ENCODE measurements around the gene ODAD3. TPM values are rescaled to one million over a fixed set of nuclear protein-coding genes. Genes with fewer than 3 reads are reported as not detected.
"Not testable (repeated sequence)": the region's sequence is repeated elsewhere in the genome, so short reads cannot be mapped to it uniquely, and the experiment has no call there.

Gene ODAD3
- total RNA-seq, 1 donor from 2014 or later: 2.6 TPM

DNA sequence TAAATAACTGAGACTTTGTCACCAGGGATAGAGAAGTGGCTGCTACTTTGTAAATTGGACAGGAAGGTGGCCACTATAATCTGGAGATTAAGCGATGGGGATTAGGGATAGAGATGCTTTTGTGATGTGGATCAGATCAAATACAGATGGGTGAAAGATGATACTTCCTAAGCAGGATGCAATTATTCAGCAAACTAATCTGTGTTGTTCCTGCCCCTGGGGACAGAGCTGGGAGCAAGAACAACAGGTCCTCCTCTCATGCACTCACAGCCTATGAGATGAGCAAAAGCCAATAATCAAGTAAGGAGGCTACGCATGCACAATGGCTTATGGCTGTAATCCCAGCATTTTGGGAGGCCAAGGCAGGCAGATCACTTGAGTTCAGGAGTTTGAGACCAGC lies 20.4 kb downstream of the ODAD3 start:
- no peaks in the 10 kb centered on the region for H3K36me3 Mint-ChIP-seq (ENCODE audit: unreplicated experiment)
- no peak overlapping the region for H3K27ac Mint-ChIP-seq (ENCODE audit: unreplicated experiment)
- H3K4me1 Mint-ChIP-seq (ENCODE audit: low read depth, unreplicated experiment): no peaks in the 10 kb centered on the region
- H3K27me3 Mint-ChIP-seq (ENCODE audit: unreplicated experiment): peaks cover 9% of the 10 kb centered on the region
- DNase-seq: no peak
- H3K9me3 Mint-ChIP-seq (ENCODE audit: unreplicated experiment): peaks cover 3% of the 10 kb centered on the region
- TF ChIP-seq, protein P1, sequence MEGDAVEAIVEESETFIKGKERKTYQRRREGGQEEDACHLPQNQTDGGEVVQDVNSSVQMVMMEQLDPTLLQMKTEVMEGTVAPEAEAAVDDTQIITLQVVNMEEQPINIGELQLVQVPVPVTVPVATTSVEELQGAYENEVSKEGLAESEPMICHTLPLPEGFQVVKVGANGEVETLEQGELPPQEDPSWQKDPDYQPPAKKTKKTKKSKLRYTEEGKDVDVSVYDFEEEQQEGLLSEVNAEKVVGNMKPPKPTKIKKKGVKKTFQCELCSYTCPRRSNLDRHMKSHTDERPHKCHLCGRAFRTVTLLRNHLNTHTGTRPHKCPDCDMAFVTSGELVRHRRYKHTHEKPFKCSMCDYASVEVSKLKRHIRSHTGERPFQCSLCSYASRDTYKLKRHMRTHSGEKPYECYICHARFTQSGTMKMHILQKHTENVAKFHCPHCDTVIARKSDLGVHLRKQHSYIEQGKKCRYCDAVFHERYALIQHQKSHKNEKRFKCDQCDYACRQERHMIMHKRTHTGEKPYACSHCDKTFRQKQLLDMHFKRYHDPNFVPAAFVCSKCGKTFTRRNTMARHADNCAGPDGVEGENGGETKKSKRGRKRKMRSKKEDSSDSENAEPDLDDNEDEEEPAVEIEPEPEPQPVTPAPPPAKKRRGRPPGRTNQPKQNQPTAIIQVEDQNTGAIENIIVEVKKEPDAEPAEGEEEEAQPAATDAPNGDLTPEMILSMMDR (IDR thresholded peaks at IDR 0.05; ENCODE audit: partially characterized antibody, unreplicated experiment): no peak
- no peak overlapping the region for H3K4me3 Mint-ChIP-seq (ENCODE audit: unreplicated experiment)

DNA sequence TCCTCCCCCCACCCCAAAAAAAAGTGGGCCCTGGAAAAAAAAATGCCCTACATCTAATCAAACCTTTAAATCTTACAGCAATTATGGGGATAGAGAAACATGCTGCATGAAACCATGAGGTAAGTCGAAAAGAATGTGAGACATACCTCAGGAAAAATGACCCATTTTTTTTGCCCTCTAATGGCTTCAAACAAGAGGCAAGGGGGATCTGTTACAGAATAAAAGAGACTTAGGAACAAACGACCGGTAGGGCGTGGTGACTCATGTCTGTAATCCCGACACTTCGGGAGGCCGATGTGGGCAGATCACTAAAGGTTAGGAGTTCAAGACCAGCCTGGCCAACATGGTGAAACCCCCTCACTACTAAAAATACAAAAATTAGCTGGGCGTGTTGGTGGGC lies 24.2 kb downstream of the ODAD3 start:
- TF ChIP-seq, protein P1 (IDR thresholded peaks at IDR 0.05; ENCODE audit: partially characterized antibody, unreplicated experiment): no peak
- Mint-ChIP-seq H3K9me3 (ENCODE audit: unreplicated experiment) (peaks cover 2% of the 10 kb centered on the region), H3K27ac (ENCODE audit: unreplicated experiment) (no peak overlapping the region), H3K27me3 (ENCODE audit: unreplicated experiment) (no peaks in the 10 kb centered on the region), H3K36me3 (ENCODE audit: unreplicated experiment) (no peaks in the 10 kb centered on the region), H3K4me3 (ENCODE audit: unreplicated experiment) (no peak overlapping the region), H3K4me1 (ENCODE audit: low read depth, unreplicated experiment) (no peaks in the 10 kb centered on the region)
- DNase-seq: no peak

DNA sequence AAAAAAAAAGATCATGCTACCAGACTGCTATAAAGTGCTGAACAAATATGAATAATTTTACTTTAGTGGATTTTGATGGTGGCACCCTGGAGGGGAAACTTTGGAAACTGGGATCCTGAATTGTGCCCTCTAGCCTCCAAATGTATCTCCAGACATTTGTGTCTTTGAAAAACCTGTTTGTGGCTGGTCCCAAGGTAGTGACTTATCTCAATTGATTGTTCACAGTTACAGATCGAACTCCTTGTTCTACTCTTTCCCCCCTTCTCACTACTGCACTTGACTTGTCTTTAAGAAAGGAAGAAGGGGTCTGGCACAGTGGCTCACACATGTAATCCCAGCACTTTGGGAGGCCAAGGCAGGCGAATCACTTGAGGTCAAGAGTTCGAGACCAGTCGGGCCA lies 26.3 kb downstream of the ODAD3 start:
- Mint-ChIP-seq H3K4me3 (ENCODE audit: unreplicated experiment) (no peak overlapping the region), H3K9me3 (ENCODE audit: unreplicated experiment) (peaks cover 3% of the 10 kb centered on the region), H3K36me3 (ENCODE audit: unreplicated experiment) (no peaks in the 10 kb centered on the region), H3K4me1 (ENCODE audit: low read depth, unreplicated experiment) (no peaks in the 10 kb centered on the region), H3K27ac (ENCODE audit: unreplicated experiment) (no peak overlapping the region), H3K27me3 (ENCODE audit: unreplicated experiment) (peaks cover 6% of the 10 kb centered on the region)
- DNase-seq: no peak
- TF ChIP-seq, protein P1 (IDR thresholded peaks at IDR 0.05; ENCODE audit: partially characterized antibody, unreplicated experiment): no peak

DNA sequence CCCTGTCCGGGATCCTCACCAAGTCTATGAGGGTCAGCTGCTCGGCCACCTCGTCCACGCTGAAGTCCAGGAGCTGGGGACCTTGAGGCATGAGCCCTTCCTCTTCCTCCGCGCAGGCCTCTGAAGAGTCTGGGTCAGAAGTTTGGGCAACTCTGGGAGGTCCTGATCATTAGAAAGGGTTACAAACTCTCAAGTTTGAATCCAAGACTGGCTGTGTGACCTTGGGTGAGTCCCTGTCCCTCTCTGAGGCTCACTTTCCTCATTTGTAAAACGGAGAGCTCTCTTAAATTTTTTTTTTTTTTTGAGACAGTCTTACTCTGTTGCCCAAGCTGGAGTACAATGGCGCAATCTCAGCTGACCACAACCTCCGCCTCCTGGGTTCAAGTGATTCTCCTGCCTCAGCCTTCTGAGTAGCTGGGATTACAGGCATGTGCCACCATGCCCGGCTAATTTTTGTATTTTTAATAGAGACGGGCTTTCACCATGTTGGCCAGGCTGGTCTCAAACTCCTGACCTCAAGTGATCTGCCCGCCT lies 28.2 kb downstream of the ODAD3 start:
- H3K9me3 Mint-ChIP-seq (ENCODE audit: unreplicated experiment); H3K36me3 Mint-ChIP-seq (ENCODE audit: unreplicated experiment); DNase-seq; H3K27ac Mint-ChIP-seq (ENCODE audit: unreplicated experiment); H3K4me3 Mint-ChIP-seq (ENCODE audit: unreplicated experiment); H3K27me3 Mint-ChIP-seq (ENCODE audit: unreplicated experiment); H3K4me1 Mint-ChIP-seq (ENCODE audit: low read depth, unreplicated experiment): not testable (repeated sequence)

DNA sequence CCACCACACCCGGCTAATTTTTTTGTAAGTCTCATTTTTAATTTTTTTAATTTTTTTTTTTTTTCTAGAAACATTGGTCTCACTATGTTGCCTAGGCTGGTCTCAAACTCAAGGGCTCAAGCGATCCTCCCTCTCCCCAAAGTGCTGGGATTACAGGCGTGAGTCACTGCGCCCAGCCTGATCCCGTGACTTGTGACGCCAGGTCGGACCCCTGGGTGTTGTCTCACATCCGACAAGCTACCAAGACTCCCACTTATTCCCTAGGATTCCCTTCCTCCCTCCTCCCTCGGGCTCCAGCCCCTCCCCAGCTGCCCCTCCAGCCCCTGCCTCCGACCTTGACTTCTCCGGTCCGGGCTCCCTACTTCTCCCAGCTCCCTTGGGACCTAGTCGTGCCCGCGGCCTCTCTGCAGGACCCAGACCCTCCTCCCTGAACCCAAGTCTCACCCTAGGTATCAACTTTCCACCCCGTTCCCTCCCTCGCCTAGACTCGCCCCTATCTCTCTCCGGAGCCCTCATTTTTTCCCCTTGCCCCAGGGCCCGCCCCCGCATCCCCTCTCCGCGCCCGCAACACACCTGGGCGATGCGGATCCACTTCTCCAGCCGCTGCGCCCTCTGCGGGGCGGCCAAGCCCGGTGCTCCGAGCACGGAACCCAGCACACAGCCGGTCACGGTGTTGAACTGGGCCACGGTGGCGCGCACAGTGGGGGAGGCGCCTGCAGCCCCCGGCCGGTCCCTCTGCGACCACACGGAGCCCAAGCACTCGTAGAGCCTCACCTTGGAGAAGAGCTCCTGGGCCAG lies 28.9 kb downstream of the ODAD3 start:
- DNase-seq: no peak

More for the DNA sequence above, 28.9 kb downstream of the ODAD3 start:
- Mint-ChIP-seq H3K27me3 (ENCODE audit: unreplicated experiment) (peaks cover 6% of the 10 kb centered on the region), H3K9me3 (ENCODE audit: unreplicated experiment) (peaks cover 3% of the 10 kb centered on the region), H3K27ac (ENCODE audit: unreplicated experiment) (no peak overlapping the region), H3K4me1 (ENCODE audit: low read depth, unreplicated experiment) (no peaks in the 10 kb centered on the region), H3K36me3 (ENCODE audit: unreplicated experiment) (no peaks in the 10 kb centered on the region), H3K4me3 (ENCODE audit: unreplicated experiment) (no peak overlapping the region)
- TF ChIP-seq, protein P1 (IDR thresholded peaks at IDR 0.05; ENCODE audit: partially characterized antibody, unreplicated experiment): no peak

All from glutamatergic neuron (in vitro differentiated cells).